Smooth muscle cell (in vitro differentiated cells): ENCODE measurements around the gene C1QB. TPM values are rescaled to one million over a fixed set of nuclear protein-coding genes. Genes with fewer than 3 reads are reported as not detected.

Source experiments
- DNase-seq: peaks from one replicate; lab custom pipeline; 2025; ENCODE audit not compliant: unreplicated experiment; lab: John Stamatoyannopoulos, UW
- H2AFZ ChIP-seq: fragments of 200-600 bp; sonication (generic); 2 replicates; pipeline ENCODE4 v1.6.0; 2016; ENCODE audit warnings: antibody characterized with exemption, low read depth, mild to moderate bottlenecking
- H3F3A ChIP-seq: fragments of 200-600 bp; sonication (generic); 2 replicates; pipeline ENCODE4 v1.6.0; 2017; ENCODE audit warnings: antibody characterized with exemption, low read depth
- H3K27ac ChIP-seq: fragments of 200-600 bp; sonication (generic); 2 replicates; pipeline ENCODE4 v1.5.1; 2016; ENCODE audit warnings: low read depth, mild to moderate bottlenecking
- H3K27me3 ChIP-seq: fragments of 200-600 bp; sonication (generic); 2 replicates; pipeline ENCODE4 v1.6.1; 2016; ENCODE audit warnings: low read depth, mild to moderate bottlenecking
- H3K36me3 ChIP-seq: fragments of 200-600 bp; sonication (generic); 2 replicates; pipeline ENCODE4 v1.5.1; 2016; ENCODE audit warnings: low read depth
- H3K4me1 ChIP-seq: fragments of 200-600 bp; sonication (generic); 2 replicates; pipeline ENCODE4 v1.5.1; 2016; ENCODE audit warnings: low read depth
- H3K4me2 ChIP-seq: fragments of 200-600 bp; sonication (generic); 2 replicates; pipeline ENCODE4 v1.6.0; 2016; ENCODE audit warnings: mild to moderate bottlenecking
- H3K4me3 ChIP-seq: fragments of 200-600 bp; sonication (generic); 2 replicates; pipeline ENCODE4 v1.5.1; 2016; ENCODE audit warnings: mild to moderate bottlenecking
- H3K79me2 ChIP-seq: fragments of 200-600 bp; sonication (generic); 2 replicates; pipeline ENCODE4 v1.6.0; 2016; ENCODE audit warnings: low read depth, mild to moderate bottlenecking
- H3K9ac ChIP-seq: fragments of 200-600 bp; sonication (generic); 2 replicates; pipeline ENCODE4 v1.6.0; 2016; ENCODE audit warnings: low read depth
- H3K9me3 ChIP-seq: fragments of 200-600 bp; sonication (generic); replicated peaks from 2 replicates; pipeline ENCODE4 v1.5.1; 2016; ENCODE audit warnings: low read depth
- H4K20me1 ChIP-seq: fragments of 200-600 bp; sonication (generic); 2 replicates; pipeline ENCODE4 v1.6.0; 2016; ENCODE audit warnings: low read depth
- WGBS: methylation state at CpG from one replicate; pipeline ENCODE4 v1.1.7; 2016; ENCODE audit warnings: low lambda C conversion rate; 5-methylcytosine and 5-hydroxymethylcytosine counted together
- polyA plus RNA-seq: library from polyadenylated mRNA; unstranded; fragments of >200 nt; fragmentation: Nextera tagmentation; extraction: Ambion mirVana; gene quantifications from 2 replicates; pipeline ENCODE4 v1.2.1, GENCODE V29; 2016
- total RNA-seq: library from RNA; depleted of rRNA; stranded (reverse); fragments of >200 nt; gene quantifications from 2 replicates; pipeline ENCODE4 v1.2.3, GENCODE V29; 2014
- TF ChIP-seq, protein P1 (sequence below): fragments of 200-600 bp; sonication (generic); IDR thresholded peaks from 2 replicates; pipeline ENCODE4 v1.5.1; 2017; ENCODE audit warnings: borderline replicate concordance, mild to moderate bottlenecking, antibody characterized with exemption; ENCODE audit not compliant: insufficient read depth, poor library complexity, severe bottlenecking

The C1QB gene
- total and polyA plus RNA-seq, 2 experiments from 2014 or later: not detected

GRCh38 chr1:22637907-22638445 lies 15.1 kb upstream of the C1QB start:
- no peak overlapping the region for H3K27ac ChIP-seq
- no peaks in the 10 kb centered on the region for H3K4me1 ChIP-seq
- 87% methylated on average over 3 of the region's 3 CpGs for whole genome bisulfite sequencing
- no peaks in the 10 kb centered on the region for H3K9me3 ChIP-seq
- no peaks in the 10 kb centered on the region for H4K20me1 ChIP-seq
- no peak overlapping the region for H3K9ac ChIP-seq
- peaks cover 19% of the 10 kb centered on the region for H3K27me3 ChIP-seq
- H3F3A ChIP-seq: no peaks in the 10 kb centered on the region
- H3K4me3 ChIP-seq: no peak overlapping the region
- no peaks in the 10 kb centered on the region for H3K36me3 ChIP-seq
- no peaks in the 10 kb centered on the region for H3K79me2 ChIP-seq
- TF ChIP-seq, protein P1, sequence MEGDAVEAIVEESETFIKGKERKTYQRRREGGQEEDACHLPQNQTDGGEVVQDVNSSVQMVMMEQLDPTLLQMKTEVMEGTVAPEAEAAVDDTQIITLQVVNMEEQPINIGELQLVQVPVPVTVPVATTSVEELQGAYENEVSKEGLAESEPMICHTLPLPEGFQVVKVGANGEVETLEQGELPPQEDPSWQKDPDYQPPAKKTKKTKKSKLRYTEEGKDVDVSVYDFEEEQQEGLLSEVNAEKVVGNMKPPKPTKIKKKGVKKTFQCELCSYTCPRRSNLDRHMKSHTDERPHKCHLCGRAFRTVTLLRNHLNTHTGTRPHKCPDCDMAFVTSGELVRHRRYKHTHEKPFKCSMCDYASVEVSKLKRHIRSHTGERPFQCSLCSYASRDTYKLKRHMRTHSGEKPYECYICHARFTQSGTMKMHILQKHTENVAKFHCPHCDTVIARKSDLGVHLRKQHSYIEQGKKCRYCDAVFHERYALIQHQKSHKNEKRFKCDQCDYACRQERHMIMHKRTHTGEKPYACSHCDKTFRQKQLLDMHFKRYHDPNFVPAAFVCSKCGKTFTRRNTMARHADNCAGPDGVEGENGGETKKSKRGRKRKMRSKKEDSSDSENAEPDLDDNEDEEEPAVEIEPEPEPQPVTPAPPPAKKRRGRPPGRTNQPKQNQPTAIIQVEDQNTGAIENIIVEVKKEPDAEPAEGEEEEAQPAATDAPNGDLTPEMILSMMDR: no peak
- no peak for DNase-seq
- no peak overlapping the region for H3K4me2 ChIP-seq
- no peak overlapping the region for H2AFZ ChIP-seq

DNA sequence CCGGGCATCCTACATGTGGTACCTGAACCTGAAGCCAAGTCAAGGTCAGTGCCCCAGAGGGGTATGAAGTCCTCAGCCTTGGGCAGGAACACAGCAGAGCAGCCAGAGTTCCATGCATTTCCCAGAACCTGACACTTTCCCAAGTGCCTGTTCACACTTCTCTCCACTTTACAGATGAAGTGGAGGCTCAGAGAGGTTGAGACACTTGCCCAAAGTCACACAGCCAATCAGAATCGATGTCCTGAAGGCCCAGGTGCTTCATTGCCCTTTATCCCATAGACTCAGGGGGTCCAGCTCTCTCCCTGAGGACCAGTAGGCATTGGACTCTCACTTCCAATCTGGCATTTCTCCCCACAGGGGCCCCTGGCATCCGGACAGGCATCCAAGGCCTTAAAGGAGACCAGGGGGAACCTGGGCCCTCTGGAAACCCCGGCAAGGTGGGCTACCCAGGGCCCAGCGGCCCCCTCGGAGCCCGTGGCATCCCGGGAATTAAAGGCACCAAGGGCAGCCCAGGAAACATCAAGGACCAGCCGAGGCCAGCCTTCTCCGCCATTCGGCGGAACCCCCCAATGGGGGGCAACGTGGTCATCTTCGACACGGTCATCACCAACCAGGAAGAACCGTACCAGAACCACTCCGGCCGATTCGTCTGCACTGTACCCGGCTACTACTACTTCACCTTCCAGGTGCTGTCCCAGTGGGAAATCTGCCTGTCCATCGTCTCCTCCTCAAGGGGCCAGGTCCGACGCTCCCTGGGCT lies 14.4 kb upstream of the C1QB start:
- Histone ChIP-seq H3K9me3 (no peaks in the 10 kb centered on the region), H3K4me3 (no peak overlapping the region), H3K36me3 (no peaks in the 10 kb centered on the region), H3K4me1 (no peaks in the 10 kb centered on the region), H3F3A (no peaks in the 10 kb centered on the region), H2AFZ (no peak overlapping the region), H3K27ac (no peak overlapping the region), H4K20me1 (no peaks in the 10 kb centered on the region), H3K9ac (no peak overlapping the region), H3K79me2 (no peaks in the 10 kb centered on the region), H3K4me2 (no peak overlapping the region), H3K27me3 (peaks cover 13% of the 10 kb centered on the region)
- TF ChIP-seq, protein P1: no peak
- DNase-seq: no peak
- WGBS: 90% methylated on average over 23 of the region's 23 CpGs

GRCh38 chr1:22639286-22639685 lies 13.8 kb upstream of the C1QB start:
- Histone ChIP-seq H3K79me2 (no peaks in the 10 kb centered on the region), H3K9ac (no peak overlapping the region), H3K4me3 (no peak overlapping the region), H3F3A (no peaks in the 10 kb centered on the region), H3K9me3 (no peaks in the 10 kb centered on the region), H4K20me1 (no peaks in the 10 kb centered on the region), H3K27me3 (peaks cover 7% of the 10 kb centered on the region), H3K27ac (no peak overlapping the region), H3K36me3 (no peaks in the 10 kb centered on the region), H3K4me1 (no peaks in the 10 kb centered on the region), H2AFZ (no peak overlapping the region), H3K4me2 (no peak overlapping the region)
- TF ChIP-seq, protein P1: no peak
- 31% methylated on average over 8 of the region's 8 CpGs for WGBS
- DNase-seq: no peak
